Ureter (tissue), 1 donor: ENCODE data around the gene EFEMP1. TPM values are rescaled to one million over a fixed set of nuclear protein-coding genes. Genes with fewer than 3 reads are reported as not detected.

ENCODE experiments used
- DNase-seq: peaks from one replicate; pipeline ENCODE4 v3.0.0-alpha.2; 2020; ENCODE audit warnings: low spot score
- total RNA-seq: library from RNA; stranded (reverse); gene quantifications from one replicate; pipeline ENCODE4 v1.2.4, GENCODE V29; 2023
- donor health status: DM: yes; HTN: yes; CAD: no.

Gene EFEMP1
- total RNA-seq, 1 donor from 2014 or later, result 81.2 TPM

- DNase-seq, result no peak
These were observed 9.3 kb upstream of the EFEMP1 start for GRCh38 chr2:55932843-55933242.

- no peak for DNase-seq
These were observed 7.7 kb upstream of the EFEMP1 start for GRCh38 chr2:55931281-55931680.

GRCh38 chr2:55929476-55929875 lies 5.9 kb upstream of the EFEMP1 start:
- DNase-seq, result no peak

GRCh38 chr2:55926974-55927373 lies 3.4 kb upstream of the EFEMP1 start:
- DNase-seq, result no peak

GRCh38 chr2:55926246-55926645 lies 2.7 kb upstream of the EFEMP1 start:
- DNase-seq, result no peak

GRCh38 chr2:55923982-55924321 lies 370 bp upstream of the EFEMP1 start:
- DNase-seq, result no peak

GRCh38 chr2:55922291-55922907 lies 1.2 kb downstream of the EFEMP1 start:
- DNase-seq, result no peak

GRCh38 chr2:55919574-55919973 lies 4.0 kb downstream of the EFEMP1 start:
- no peak for DNase-seq

GRCh38 chr2:55918856-55919255 lies 4.7 kb downstream of the EFEMP1 start:
- DNase-seq, result no peak

GRCh38 chr2:55917713-55918390 lies 5.7 kb downstream of the EFEMP1 start:
- no peak for DNase-seq

GRCh38 chr2:55917117-55917516 lies 6.5 kb downstream of the EFEMP1 start:
- DNase-seq, result no peak

- no peak for DNase-seq
These were observed 7.0 kb downstream of the EFEMP1 start for GRCh38 chr2:55916473-55917049.

GRCh38 chr2:55914786-55915185 lies 8.8 kb downstream of the EFEMP1 start:
- no peak for DNase-seq

GRCh38 chr2:55912926-55913325 lies 10.7 kb downstream of the EFEMP1 start:
- DNase-seq, result no peak

GRCh38 chr2:55910077-55910476 lies 13.5 kb downstream of the EFEMP1 start:
- no peak for DNase-seq

GRCh38 chr2:55907686-55908085 lies 15.9 kb downstream of the EFEMP1 start:
- DNase-seq, result no peak

- DNase-seq, result no peak
These were observed 16.6 kb downstream of the EFEMP1 start for GRCh38 chr2:55906993-55907392.

- DNase-seq, result no peak
These were observed 19.9 kb downstream of the EFEMP1 start for GRCh38 chr2:55903727-55904126.

- DNase-seq, result no peak
These were observed 20.6 kb downstream of the EFEMP1 start for GRCh38 chr2:55902971-55903370.

- DNase-seq, result no peak
These were observed 21.2 kb downstream of the EFEMP1 start for GRCh38 chr2:55902429-55902828.

- no peak for DNase-seq
These were observed 21.6 kb downstream of the EFEMP1 start for GRCh38 chr2:55901941-55902340.

- no peak for DNase-seq
These were observed 22.3 kb downstream of the EFEMP1 start for GRCh38 chr2:55901322-55901721.

GRCh38 chr2:55899881-55900280 lies 23.7 kb downstream of the EFEMP1 start:
- DNase-seq, result no peak
